Raji (cell line): ENCODE results near the gene CD6.

Source experiments
- POLR2A ChIP-seq: IDR thresholded peaks from 2 replicates; pipeline ENCODE4 v1.6.1; 2011; ENCODE audit warnings: low read depth, low read length, control low read depth; ENCODE audit not compliant: insufficient read depth

The CD6 gene

DNA sequence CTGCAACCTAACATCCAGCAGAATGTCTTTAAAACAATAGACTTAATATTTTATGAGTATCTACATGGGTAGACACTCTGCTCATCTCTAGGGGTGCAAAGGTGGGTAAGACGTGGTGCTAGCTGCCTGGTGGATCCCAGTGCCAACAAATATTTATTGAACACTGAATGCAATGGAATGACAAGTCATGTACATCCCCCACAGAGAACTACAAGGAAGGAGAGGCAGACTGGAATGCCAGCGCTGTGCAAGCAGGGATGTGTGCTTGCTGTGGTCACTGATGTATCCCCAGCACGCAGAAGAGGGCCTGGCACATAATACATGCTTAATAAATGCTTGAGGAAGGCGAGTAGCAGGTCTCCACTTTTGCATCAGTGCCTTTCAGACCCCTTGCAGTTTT, 61.9 kb downstream of the CD6 start:
- TF ChIP-seq POLR2A, result no peak

DNA sequence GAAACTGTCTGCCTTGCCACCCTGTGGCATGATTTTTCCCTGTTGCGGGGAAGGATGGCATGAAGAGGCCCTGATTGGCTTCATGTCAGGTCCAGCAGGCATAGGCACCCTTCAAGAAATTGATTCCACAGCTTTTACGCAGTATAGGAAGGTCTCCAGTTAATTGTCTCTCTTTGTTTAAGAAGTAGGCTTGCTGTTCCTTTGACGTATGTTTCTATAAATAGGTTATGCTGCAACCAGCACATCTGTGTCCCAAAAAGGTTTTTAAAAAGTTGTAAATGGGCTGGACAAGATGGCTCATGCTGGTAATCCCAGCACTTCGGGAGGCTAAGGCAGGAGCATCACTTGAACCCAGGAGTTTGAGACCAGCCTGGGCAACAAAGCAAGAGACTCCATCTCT, 62.6 kb downstream of the CD6 start:
- no peak for TF ChIP-seq POLR2A

DNA sequence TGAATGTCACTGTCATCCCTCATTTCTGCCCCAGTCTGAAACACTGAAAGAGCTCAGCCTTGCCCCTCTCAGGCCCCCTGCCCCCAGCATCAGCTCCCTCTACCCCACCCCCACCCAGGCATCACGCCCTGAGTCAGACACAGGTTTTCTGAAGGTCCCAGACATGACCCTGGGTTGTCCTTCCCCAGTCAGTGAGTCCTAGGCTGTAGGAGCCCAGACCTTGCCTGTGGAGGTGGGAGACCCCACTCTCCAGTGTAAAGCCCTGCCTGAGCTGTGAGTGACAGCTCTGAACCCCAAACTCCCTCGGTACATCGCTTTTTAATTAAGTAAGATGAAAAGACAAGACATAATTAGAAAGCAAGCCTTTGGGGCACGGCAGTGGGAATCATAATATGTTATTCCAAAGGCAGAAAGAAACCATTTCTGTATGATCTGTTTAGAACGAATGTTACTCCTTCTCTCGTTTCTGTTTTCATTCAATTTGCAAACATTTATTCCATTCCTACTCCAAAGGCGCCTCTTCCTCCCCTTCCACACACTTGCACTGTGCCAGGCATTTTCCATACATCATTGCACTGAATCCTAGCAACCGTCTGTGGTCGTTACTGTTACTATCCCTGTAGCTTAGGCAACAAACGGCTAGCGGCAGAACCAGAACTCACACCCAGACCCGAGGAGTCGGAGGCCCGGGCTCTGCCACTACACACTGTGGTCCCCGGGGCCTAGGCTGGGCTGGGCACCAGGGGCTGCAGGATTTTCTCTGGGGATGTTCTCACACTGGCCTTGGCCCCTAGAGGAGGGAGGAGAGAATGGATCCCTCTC, 63.4 kb downstream of the CD6 start:
- no peak for TF ChIP-seq POLR2A

DNA sequence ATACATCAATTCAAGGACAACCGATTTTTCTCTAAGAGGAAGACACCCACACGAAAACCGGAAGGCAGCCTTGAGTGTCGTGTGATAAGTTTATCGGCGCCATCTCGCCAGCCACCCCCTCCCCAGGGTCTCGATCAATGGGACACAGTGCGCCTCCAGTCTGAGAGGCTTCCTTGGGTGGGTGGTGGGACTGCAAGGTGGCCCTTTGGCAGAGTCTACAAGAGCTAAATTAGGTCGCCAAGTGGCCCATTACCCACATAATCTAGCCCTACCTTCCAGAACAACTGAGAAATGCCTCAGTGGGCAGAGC, 64.0 kb downstream of the CD6 start:
- no peak for TF ChIP-seq POLR2A

DNA sequence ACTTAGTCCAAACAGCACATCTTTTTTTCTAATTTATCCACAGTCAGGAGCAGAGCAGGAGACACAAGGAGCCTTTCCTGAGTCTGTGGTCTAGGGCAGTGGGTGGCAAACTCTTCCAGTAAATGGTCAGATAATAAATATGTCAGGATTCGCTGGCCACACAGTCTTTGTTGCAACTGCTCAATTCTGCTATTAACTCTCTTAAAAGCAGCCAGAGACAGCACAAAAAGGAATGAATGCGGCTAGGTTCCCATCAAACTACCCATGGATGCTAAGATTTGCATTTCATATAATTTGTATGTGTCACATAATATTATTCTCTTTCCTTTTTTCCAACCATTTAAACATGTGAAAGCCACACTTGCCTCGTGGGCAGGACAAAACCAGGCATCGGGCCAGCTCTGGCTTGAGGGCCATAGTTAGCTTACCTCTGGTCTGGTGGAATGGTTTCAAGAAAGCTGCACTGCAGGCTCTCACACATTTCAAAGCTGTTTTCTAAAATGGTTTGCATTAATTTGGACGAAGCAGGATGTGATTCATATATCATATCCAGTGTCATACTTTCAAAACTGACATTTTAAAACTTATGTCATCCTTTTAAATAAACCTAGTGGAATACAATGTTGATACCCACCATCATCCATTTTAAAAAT, 66.1 kb downstream of the CD6 start:
- no peak for TF ChIP-seq POLR2A

DNA sequence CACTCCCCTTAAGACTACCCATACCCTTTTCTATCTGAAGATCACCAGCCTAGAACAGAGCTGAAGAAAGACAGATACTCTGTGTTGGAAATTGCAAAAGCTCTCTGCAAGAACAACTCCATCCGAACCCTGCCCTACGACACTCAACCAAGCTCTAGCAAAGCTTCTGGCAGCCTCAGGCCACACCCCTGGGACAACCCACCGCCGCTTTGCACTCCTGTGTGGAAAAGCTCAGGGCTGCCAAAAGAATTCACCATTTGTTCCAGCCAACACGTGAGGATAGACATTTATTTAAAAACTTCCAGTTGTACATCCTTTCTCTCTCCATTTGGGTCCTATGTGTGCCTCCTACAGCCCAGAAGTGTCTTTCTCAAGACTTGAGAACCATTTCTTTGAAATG, 68.4 kb downstream of the CD6 start:
- no peak for TF ChIP-seq POLR2A

DNA sequence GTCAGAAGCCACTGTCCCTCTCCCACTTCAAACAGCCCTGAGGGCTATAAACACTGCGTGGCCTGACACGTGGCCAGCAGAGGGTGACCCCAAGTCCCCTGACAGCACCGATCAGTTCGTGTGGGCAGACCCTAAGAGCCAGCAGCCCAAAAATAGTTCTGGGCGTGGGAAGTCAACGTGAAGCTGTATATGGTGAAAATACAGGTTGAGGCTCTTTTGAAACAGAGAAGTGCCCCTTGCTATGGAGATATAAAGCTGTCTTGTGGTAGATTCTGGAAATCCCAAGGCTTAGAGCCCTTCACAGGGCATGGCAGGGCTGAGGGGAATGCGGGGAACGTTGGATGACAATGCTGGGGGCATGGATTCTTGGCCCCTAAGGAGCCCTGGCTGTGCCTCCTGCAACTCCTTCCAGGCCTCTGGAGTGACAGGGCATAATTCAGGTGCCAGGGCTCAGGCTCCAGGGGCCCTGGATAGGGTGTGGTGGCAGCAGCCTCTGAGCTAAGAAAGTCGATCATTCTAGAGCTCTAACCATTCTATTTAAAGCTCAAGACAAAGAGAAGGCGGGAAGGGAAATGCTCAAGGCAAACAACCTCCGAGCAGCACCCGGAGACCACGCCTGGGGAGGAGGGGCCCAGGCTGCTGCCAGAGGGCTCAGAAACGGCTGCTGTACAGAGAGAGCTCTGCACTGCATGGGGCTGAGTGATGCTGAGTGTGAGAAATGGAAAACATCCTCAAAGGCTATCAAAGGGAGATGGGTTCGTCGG, 70.5 kb downstream of the CD6 start:
- no peak for TF ChIP-seq POLR2A

DNA sequence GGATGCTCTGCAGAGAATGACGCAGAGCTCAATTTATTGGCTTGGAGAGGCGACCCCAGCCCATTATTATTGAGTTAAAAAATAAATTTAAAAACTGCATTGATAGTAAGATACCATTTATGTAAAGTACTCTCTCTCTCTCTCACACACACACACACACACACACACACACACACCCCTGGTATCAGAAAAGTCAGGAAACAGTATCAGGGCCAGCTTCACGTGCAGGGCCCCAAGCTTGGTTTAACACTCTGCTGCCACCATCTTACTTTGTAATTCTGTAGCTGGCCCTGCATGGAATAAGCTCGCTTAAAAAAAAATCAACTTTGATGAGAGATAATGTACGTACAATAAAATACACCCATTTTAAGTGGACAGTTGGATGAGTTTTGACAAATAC, 71.1 kb downstream of the CD6 start:
- no peak for TF ChIP-seq POLR2A

DNA sequence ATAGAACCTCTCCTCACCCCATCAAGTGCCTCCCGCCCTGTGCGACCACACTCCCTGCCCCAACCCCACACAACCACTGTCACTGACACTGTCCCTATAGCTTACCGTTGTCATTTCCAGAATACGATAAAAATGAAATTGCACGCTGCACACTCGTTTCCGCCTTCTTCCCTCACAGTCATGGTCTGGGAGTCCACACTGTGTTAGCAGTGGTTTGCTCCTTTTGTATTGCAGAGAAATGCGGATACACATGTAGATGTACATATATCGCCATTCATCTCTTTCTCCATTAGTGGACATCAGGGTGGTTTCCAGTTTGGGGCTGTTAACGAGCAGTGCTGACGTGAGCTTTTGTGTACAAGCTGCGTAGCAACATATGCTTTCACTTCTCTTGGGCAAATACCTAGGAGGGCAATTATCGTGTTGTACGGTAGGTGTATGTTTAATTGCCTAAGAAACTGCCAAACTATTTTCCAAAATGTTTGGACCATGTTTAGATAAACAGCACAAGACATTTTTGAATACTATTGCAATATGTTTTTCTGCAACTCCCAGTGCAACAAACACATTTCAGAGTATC, 71.6 kb downstream of the CD6 start:
- no peak for TF ChIP-seq POLR2A

DNA sequence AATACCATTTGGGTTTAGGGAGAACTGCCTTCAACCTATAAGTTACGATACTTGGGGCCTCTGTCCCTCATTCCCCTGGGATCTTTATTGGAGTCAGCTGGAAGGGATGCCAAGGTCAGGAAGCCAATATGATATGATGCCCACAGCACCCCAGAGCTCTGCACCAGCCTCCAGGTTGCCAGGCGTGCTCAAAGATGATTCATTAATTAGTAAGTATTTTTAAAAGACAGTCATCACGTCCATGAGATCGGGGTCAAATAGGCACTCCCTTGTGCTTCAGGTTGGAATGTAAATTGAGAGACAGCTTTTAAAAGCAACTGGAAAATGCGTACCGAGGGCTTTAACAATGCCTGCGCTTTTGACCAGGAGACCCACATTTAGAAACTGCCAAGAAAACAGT, 73.8 kb downstream of the CD6 start:
- no peak for TF ChIP-seq POLR2A

DNA sequence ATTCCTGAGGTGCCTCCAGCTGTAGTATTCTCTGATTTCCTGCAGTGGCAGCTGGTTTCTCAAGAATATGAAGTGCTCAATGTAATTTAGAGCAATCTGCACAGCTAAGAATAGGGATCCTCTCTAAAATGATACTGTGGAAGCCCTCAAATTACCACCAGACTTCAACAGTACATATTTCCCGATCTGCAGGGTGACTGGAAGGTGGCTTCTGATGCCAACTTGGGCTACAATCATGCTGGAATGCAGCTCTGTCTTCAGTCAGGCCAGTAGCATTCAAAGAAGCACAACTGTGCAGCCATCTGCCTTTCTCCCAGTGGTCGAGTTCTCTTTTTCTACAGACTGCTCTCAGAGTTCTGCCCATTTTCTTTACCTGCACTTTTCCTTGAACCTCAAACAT, 75.4 kb downstream of the CD6 start:
- TF ChIP-seq POLR2A, result no peak

DNA sequence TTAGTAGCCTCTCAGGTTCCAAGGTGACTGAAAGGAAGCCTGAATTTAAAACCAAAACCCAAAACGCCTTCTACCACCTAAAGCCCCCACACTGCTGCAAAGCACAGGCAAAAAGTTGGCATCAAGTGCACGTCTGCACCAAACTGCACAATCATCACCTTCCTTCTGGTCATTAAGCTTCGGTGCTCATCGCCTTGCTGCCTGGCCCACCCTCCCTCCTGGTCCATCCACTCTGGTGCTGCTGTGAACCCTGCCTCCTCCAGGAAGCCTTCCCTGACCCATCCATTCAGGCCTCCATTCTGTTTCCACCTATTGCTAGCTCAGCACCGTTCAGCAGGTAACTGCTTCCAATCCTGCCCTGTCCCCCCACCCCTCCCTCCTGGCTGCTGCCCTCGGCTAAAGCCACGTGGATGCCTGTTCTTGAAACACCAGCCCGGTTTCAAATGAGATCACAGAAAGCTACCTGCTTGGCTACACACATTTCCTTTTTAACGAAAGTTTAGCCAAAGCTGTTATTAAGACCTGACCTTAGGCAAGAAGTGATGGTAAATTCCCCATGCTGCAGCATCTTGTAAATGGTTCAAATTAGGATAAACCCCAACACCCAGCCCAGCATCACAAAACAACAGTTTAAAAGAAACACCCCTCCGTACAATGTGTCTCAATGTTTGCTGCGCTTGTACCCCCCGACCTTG, 77.0 kb downstream of the CD6 start:
- TF ChIP-seq POLR2A, result no peak

DNA sequence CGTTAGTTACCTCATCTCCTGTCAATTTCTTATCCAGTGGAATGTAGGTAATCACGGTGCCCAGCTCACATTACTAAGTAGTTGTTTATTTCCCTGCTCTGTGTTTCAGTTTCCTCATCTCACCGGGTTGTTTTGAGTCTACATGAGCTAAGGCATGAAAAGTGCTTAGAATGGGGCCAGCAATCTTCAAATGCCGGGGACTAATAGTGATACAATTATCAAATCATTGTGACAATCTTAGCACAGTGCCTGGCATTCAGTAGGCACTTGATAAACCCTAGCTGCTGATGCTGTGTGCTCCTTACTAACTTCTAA, 77.5 kb downstream of the CD6 start:
- TF ChIP-seq POLR2A, result no peak

DNA sequence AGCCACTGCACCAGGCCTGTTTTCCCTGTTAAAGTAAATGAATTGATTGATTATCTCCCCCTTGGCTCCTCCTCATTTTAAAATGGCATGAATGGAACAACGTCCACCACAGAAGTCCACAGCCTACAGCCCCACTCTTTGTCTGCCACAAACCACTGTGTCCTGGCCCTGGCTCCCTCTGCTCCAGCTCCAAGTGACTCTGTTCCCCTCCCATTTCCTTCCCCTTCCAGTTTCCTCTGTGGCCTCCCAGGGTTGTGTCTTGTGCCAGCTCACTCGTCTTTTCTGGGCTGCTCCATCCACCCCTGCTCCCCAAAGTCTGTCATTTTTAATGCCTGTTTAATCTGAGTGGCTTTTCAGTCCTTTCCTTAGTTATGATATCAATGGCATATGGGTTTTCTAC, 78.4 kb downstream of the CD6 start:
- no peak for TF ChIP-seq POLR2A

DNA sequence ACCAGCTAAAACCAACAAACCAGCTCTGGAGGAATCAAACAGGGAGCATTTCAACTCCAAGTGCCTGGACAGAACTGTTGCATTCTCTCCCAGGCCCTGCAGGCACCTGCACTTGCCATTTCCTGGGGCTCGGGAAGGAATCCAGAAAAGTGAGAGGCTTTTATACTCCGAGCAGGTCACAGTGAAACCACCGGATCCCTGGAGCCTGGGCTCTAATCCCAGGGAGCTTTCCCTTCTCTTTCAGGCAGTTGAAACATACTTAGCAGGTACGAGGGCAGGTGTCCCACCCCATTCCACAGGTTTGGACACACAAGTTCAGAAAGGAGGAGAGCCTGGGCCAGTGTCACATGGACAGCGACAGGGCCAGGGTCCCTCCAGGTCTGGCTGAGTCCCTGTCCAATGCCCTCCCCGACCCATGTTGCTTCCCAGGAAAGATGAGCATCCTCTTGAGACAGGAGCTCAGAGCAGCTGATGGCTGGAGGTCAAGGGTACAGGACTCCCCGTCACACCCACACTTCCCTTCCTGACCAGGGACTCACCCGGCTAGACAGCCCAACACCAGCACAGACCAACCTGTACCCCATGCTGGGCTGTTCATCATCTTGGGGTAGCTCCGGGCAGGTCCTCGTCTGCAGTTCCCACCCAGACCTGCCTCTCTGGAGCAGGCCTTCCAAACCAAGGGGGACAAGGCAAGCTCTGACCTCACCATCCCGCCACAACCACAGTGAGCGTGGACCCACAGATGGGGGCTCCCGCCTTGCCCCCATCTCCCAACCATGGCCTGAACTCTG, 80.9 kb downstream of the CD6 start:
- TF ChIP-seq POLR2A, result no peak

DNA sequence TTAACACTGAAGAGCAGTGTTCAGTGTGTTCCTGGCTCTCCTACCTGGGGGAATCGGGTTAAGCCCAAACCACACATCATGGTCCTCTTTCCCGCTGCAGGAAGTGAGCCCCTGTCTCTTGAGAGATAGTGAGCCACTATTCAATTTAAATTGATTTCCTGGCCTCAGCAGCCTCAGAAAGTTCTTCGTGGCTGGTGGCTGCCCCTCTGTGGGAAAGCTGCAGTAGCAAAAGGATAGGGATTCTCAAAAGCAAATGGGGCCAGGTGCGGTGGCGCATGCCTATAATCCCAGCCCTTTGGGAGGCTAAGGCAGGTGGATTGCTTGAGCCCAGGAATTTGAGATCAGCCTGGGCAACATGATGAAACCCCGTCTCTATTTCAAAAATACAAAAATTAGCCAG, 81.7 kb downstream of the CD6 start:
- TF ChIP-seq POLR2A, result no peak
